ENCODE data around the gene HSD11B1.

Gene HSD11B1

DNA sequence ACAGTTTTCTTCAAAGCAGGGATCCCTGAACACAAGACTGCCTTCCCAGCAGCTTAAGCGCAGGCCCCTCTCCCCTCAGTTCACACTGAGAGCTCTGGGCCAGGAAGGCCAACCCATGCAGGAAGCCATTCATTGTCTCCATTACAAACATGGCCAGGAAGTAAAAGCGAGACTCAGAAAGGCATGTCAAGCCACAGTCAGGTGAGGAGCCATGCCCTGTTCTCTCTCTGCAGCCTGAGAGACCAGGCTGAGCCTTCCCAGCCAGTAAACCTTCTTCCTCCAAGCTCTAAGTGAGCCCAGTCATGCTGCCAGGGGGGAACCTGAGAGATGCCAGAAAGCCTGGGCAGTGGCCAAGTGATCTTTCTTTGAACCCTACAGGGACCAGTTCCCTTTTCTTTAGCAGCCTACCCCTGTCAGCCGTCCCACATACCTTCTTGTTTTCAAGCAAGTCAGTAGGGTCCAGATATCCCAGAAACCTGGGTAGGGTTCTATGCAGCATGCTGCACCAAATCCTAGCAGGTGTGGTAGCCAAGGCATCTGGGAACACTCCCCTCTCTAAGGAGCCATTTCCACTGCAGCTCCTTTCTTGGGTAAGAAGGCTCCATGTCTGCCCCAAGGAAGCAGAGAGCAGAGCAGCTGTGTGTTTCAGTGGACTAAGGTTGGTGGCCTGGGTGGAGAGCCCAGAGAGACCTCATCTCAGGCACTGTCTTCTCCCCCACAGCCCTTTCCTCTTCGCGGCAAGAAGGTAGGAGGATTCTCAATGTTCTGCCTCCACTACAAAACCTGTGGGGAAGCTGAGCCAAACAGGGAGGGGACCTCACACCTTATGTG lies 52.2 kb downstream of the HSD11B1 start:
- no peak for DNase-seq

DNA sequence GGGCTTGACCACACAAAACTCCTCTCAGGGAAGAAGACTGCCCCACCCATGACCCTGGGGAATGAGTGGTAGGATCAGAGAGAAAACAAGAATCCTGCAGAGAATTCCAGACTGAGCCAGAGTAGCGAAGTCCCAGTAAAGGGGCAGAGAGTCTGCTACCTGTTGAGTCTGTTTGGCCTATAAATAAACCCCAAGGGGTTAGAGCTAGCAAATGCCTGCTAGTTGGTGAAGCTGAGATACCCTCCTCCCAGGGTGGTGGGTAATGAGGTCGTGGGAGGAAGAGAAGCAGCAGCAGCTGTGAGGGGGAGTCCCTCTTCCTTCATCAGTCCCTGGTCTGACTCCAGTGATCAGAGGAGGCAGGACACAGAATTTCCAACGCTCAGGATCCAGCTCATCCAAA lies 53.8 kb downstream of the HSD11B1 start:
- DNase-seq: no peak

DNA sequence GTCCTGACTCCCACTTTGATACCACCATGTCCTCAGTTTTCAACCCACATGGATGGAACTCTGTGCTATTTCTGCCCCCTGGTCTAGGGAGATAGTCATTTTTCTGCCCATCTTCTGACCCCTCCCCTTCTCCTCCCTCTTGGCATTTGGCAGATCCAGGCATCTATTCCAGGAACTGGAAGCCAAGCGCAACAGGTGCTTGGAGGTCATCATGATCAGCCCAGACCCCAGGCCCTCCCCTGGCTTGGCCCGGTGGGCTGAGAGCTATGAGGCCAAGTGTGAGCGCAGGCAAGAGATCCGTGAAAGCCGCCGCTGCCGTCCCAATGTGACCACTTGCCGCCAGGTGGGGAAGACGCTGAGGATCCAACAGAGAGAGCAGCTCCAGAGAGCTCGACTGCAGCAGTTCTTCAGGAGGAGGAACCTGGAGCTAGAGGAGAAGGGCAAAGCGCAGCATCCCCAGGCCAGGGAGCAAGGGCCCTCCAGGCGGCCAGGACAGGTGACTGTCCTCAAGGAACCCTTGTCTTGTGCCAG lies 55.2 kb downstream of the HSD11B1 start:
- no peak for DNase-seq

- DNase-seq: no peak
These were observed 56.5 kb downstream of the HSD11B1 start for GRCh38 chr1:209761011-209761635.

- DNase-seq: no peak
These were observed 61.4 kb downstream of the HSD11B1 start for GRCh38 chr1:209766051-209766450.

- no peak for DNase-seq
These were observed 62.5 kb downstream of the HSD11B1 start for GRCh38 chr1:209767096-209767495.

DNA sequence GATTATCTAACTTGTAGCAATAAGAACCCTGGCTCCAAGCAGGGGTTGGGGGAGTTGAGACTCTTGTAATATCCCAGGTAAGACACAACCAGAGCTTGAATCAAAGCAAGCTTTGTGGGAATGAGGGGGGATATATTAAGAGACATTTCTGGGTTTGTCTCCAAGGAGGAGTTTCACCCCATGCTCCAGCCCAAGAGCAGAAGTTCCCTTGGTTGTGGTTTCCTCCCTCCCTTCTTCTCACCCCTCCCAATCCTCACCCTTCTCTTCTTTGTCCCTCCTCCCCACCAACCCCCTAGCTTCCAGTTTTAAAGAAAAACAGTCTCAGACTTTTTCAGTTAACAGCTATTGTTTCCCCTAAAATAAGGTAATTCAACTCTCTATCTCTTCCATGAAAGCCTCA lies 63.1 kb downstream of the HSD11B1 start:
- no peak for DNase-seq

GRCh38 chr1:209768354-209768774 lies 63.7 kb downstream of the HSD11B1 start:
- no peak for DNase-seq

DNA sequence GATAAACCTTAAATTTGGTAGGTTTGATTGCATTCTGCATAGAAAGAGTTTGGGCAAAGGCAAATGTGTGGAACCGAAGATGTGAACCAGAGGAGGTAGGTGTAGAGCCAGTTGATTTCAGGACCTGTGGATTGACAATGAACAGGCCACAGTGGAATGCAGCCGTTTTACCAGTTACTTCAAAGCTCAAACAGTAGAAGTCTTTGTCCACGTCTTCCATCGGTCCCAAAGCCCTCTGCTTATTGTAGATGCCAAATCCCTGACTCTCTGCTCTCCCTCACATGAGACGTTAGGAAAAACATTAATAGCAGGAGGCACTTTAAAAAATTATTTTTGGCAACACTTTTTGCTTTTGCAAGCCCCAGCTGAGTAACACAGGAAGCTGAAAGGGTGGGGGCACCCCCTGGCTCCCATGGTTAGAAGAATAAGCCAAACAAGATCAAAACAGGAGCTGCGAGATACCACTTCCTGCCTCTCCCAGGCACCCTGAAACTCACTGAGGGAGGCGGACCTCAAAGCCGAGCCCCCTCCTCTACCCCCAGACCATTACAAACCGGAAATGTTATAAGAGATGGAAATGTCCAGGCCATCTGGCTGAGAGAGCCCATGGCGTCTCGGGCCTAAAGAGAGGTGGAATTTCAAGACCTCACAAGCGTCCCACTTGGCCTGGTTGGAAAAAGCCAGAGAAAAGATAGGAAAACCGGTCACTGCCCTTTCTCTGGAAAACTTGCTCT lies 64.7 kb downstream of the HSD11B1 start:
- DNase-seq: no peak

- DNase-seq: no peak
These were observed 65.3 kb downstream of the HSD11B1 start for GRCh38 chr1:209769971-209770370.

GRCh38 chr1:209770636-209771415 lies 66.2 kb downstream of the HSD11B1 start:
- no peak for DNase-seq

GRCh38 chr1:209772126-209772525 lies 67.5 kb downstream of the HSD11B1 start:
- DNase-seq: no peak

GRCh38 chr1:209774592-209774991 lies 69.9 kb downstream of the HSD11B1 start:
- no peak for DNase-seq

DNA sequence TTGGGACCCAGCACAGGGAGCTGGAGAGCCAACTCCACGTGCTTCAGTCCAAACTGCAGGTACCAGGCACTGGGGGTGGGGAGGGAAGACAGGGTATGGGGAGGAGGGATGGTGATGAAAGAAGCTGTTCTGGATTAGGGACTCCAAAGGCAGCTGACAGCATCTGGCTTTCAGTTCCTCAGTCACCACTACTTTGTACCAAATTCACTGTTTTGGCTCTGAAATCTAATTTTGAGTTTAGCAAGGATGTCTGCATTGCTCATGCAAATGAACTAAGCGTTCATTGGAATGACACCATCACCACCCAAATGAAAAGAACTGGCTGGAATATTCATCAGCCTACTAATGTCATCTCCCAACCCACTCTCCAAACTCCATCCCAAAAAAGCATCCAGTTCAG lies 71.0 kb downstream of the HSD11B1 start:
- no peak for DNase-seq

- no peak for DNase-seq
These were observed 72.9 kb downstream of the HSD11B1 start for GRCh38 chr1:209777587-209777986.

DNA sequence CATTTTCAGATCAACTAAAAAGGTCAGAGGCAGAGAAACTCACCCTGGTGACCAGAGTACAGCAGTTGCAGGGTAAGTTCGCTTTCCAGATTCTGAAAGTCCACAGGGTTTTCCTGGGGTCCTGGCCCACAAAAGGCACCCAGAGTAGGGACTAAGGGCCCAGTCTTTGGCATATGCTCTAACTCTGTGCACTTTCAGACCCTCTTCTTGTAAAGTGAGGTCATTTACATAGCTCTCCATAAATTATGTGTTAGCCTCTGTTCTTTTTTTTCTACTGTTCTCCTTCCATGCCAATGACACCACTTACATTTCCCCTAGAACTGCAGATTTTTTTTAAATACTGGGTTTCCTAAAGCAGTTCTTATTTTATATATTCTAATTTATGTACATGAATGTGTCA lies 73.5 kb downstream of the HSD11B1 start:
- DNase-seq: no peak

DNA sequence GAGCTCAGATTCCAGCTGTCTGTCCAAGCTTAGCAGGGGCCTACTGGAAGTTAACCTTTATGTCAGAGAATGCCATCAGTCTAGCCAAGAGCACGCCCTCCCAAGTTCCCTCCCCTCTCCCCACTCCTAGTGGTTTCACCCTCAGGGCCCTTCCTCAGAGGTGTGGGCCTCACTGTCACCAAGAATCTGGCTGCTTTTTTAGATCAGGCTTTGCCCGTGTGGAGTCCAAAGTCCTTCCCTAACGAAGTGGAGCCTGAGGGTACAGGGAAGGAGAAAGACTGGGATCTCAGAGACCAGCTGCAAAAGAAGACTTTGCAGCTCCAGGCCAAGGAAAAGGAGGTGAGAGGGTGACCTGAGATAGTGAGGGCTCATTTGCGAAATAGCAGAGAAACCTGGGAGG lies 75.6 kb downstream of the HSD11B1 start:
- no peak for DNase-seq

- no peak for DNase-seq
These were observed 78.7 kb downstream of the HSD11B1 start for GRCh38 chr1:209783386-209783785.
